ENCODE data around the gene PCDH9. TPM values are rescaled to one million over a fixed set of nuclear protein-coding genes. Genes with fewer than 3 reads are reported as not detected.
A peak's percentile ranks its signal among the peaks of the same experiment; 100 is the strongest.

PCDH9 gene
- total RNA-seq, 1 experiment from 2014 or later, result 5.6 TPM

DNA sequence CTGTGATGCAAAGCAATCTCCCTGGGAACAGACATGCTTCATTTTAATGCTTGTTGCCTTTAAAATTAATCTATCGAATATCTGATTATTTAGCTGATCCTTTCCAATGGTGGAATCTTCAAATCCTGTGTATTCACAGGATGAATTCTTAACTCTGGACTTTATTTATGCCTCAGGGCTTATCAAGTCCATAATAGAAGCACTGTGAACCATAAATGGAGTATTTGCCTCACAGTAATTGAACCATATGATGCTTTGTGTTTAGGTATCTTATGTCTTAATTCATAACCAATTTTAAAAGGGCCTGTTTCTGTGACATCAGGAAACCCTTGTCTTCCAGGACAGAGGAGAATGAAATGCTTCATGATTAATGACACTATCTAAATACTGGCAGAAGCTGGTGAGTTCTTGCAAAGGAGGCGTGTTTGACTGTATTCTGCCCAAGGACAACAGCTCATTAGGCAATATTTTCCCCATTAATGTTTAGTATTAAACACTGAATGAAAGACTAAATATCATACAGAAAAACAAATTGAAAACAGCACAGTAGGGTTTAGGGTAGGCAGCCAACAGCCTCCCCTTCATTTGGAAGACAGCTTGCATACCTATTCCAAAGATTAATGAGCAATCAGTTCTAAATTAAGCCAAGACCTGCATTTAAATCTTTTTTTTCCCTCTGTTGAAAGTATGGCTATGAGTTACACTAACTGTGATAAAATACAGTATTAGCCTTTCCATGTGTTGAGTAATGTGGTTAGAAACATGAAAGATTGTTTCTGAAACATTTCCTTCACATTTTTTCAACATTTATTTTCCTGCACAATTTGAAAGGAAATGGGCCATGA lies 709.4 kb downstream of the PCDH9 start:
- no peak for DNase-seq
- H3K36me3 ChIP-seq, result no peaks in the 10 kb centered on the region
- H3K4me1 ChIP-seq, result no peaks in the 10 kb centered on the region
- H3K4me3 ChIP-seq, result no peak overlapping the region
- H3K27me3 ChIP-seq, result no peaks in the 10 kb centered on the region
- no peak overlapping the region for H3K27ac ChIP-seq
- H3K9me3 ChIP-seq (replicated peaks), result no peaks in the 10 kb centered on the region

- Histone ChIP-seq H3K27ac (no peak overlapping the region), H3K27me3 (no peaks in the 10 kb centered on the region), H3K36me3 (no peaks in the 10 kb centered on the region), H3K4me1 (no peaks in the 10 kb centered on the region), H3K4me3 (no peak overlapping the region), H3K9me3 (replicated peaks) (no peaks in the 10 kb centered on the region)
- no peak for DNase-seq
Observed at GRCh38 chr13:66519259-66519658, 710.9 kb downstream of the PCDH9 start.

DNA sequence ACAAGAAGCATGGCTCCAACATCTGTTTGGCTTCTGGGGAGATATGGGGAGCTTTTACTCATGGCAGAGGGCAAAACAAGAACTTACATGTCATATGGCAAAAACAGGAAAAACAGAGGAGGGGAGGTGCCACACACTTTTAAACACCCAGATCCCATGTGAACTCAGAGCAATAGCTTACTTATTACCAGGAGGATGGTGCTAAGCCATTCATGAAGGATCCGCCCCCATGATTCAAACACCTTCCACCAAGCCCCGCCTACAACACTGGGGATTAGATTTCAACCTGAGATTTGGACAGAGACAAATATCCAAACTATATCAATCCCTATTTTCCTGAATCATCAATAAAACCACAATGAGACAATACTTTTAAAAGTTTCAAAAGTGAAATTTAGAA lies 712.1 kb downstream of the PCDH9 start:
- DNase-seq, result no peak
- Histone ChIP-seq H3K4me3 (no peak overlapping the region), H3K36me3 (no peaks in the 10 kb centered on the region), H3K9me3 (replicated peaks) (no peaks in the 10 kb centered on the region), H3K27me3 (no peaks in the 10 kb centered on the region), H3K4me1 (no peaks in the 10 kb centered on the region; the same call in 1 of the 2 replicates), H3K27ac (no peak overlapping the region)

- H3K36me3 ChIP-seq, result no peaks in the 10 kb centered on the region
- no peaks in the 10 kb centered on the region for H3K9me3 ChIP-seq (replicated peaks)
- H3K4me3 ChIP-seq, result no peak overlapping the region
- H3K27ac ChIP-seq, result no peak overlapping the region
- DNase-seq, result peak in 1 of 2 experiments; percentile 12
- no peaks in the 10 kb centered on the region; the same call in 1 of the 2 replicates for H3K4me1 ChIP-seq
- H3K27me3 ChIP-seq, result no peaks in the 10 kb centered on the region
Observed at GRCh38 chr13:66513728-66514127, 716.4 kb downstream of the PCDH9 start.

DNA sequence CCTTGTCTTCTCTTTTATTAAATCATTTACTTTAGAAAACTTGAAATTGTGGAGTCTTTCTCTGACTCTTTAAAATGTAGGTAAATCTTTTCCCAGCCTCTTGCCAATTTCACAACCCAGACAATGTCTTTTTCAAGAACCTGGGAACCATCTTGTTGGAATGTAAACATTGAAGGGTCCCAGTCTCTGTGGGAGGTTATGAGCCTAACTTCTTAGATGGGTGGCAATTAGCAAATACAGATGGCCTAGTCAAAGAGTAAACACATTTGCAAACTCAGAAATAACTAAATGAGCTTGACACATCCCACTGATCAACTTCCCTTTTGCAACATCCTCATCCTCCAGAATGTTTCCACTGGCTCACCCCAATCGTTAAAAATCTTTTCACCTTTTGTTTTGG lies 721.0 kb downstream of the PCDH9 start:
- Histone ChIP-seq H3K27me3 (no peaks in the 10 kb centered on the region), H3K27ac (no peak overlapping the region), H3K36me3 (no peaks in the 10 kb centered on the region), H3K4me3 (no peak overlapping the region), H3K4me1 (no peaks in the 10 kb centered on the region; the same call in 1 of the 2 replicates), H3K9me3 (replicated peaks) (no peaks in the 10 kb centered on the region)
- DNase-seq, result no peak

DNA sequence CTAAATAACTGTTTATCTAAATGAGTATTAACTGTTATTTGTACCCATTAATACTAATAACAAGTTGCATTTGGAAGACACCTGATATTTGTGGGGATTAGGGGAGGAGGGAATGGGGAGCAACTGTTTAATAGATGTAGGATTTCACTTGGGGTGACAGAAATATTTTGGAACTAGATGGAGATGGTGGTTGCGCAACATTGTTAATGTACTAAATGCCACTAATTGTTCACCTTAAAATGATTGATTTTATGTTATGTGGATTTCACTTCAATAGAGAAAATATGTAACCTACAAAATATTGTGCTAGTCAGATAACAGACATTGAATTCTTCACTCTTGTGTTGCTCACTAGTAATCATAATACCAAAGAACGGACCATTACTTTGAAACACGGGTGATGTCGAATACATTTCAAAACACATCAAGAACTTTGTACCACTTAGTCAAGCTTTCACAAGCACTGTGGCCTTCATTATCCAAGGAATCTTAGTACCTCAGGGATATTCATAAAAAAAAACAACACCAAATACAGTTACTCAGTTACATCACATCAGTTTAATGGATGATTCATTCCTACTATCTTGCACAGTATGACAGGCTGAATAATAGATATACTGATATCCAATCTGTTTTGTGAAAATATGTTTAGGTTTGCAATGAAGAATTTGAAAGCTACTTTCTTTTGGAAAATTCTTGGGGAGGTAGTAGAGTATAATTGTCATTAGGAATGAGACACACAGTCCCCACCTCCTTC lies 721.8 kb downstream of the PCDH9 start:
- H3K4me1 ChIP-seq, result no peaks in the 10 kb centered on the region; the same call in 1 of the 2 replicates
- no peak overlapping the region for H3K27ac ChIP-seq
- H3K4me3 ChIP-seq, result no peak overlapping the region
- DNase-seq, result no peak
- no peaks in the 10 kb centered on the region for H3K9me3 ChIP-seq (replicated peaks)
- H3K36me3 ChIP-seq, result no peaks in the 10 kb centered on the region
- H3K27me3 ChIP-seq, result no peaks in the 10 kb centered on the region

DNA sequence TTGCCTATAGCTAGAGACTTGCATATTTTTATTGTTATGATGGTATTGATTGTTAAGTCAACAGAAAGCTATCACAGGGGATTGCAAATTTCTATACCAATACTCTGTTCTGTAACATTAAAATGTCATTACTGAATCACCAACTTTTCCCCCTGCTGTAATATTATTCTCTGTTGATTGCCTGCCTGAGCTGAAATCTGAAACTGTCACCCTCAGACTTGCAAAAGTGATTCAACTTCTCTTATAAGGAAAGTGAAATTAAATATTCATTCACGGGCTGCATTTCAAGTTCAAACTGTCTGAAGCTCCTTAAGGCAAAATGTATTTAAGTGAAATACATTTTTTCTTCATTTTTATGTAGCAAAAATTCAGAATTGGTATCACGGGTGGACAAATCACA lies 723.2 kb downstream of the PCDH9 start:
- Histone ChIP-seq H3K36me3 (no peaks in the 10 kb centered on the region), H3K4me3 (no peak overlapping the region), H3K27ac (no peak overlapping the region), H3K9me3 (replicated peaks) (no peaks in the 10 kb centered on the region), H3K27me3 (no peaks in the 10 kb centered on the region), H3K4me1 (no peaks in the 10 kb centered on the region)
- DNase-seq, result peak in 1 of 2 experiments; percentile 6

DNA sequence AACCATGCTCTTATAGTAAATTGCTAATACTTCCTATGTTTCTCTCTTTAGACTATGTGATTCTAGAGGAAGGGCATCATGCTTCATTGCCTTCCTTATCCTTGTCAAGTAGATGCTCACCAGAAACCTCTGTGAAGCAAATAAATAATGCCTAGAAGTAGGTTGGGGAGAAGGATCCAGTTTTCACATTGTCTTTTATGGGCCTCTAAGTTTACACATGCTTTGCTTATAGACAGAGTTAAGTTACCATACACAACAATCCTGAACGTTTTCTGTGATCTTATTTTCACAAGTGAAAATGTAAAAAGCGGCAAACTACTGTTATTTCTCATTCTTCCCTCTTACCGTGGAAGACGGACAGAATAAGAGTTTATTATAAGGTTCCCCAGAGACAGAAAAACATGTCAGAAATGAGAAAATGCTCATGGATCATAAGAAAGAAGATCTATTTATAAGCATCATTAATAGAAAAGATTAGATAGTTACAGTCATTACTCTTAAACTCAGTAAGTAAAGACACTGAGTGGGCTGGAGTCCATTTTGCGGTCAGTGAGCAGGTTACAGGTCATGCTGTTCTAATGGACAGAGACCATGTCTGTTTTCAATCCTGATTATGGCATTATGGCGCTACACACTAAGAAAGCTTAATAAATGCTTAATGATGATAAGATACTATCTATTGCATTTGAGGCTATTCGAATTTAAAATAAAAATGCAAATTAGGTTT lies 723.9 kb downstream of the PCDH9 start:
- Histone ChIP-seq H3K9me3 (replicated peaks) (no peaks in the 10 kb centered on the region), H3K36me3 (no peaks in the 10 kb centered on the region), H3K4me1 (no peaks in the 10 kb centered on the region), H3K4me3 (no peak overlapping the region), H3K27ac (no peak overlapping the region), H3K27me3 (no peaks in the 10 kb centered on the region)
- no peak for DNase-seq

- H3K27me3 ChIP-seq, result no peaks in the 10 kb centered on the region
- DNase-seq, result peak in 1 of 2 experiments; percentile 15
- H3K4me1 ChIP-seq, result no peaks in the 10 kb centered on the region
- no peaks in the 10 kb centered on the region for H3K36me3 ChIP-seq
- no peaks in the 10 kb centered on the region for H3K9me3 ChIP-seq (replicated peaks)
- H3K27ac ChIP-seq, result no peak overlapping the region
- H3K4me3 ChIP-seq, result no peak overlapping the region
Observed at GRCh38 chr13:66503890-66504289, 726.2 kb downstream of the PCDH9 start.

DNA sequence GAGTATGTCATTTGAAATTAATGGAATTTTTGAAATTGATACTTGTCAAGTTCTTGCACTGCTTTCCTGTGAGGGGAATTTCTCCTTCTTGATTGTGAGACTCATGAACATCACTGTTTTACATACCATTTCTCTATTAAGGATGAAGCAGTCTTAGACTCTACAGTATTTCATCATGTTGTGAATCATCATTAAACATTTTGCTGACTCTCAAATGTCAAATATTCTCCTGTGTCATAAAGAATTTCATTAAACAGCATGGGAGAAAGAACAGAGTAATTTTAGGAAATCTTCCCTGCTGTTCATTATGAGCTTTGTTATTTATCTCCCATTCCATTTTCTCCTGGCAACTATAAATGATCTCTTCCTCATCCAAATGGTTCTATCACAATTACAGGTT lies 729.0 kb downstream of the PCDH9 start:
- Histone ChIP-seq H3K27ac (no peak overlapping the region), H3K9me3 (replicated peaks) (no peaks in the 10 kb centered on the region), H3K27me3 (no peaks in the 10 kb centered on the region), H3K36me3 (no peaks in the 10 kb centered on the region), H3K4me3 (no peak overlapping the region), H3K4me1 (no peaks in the 10 kb centered on the region)
- DNase-seq, result no peak

GRCh38 chr13:66492479-66492878 lies 737.7 kb downstream of the PCDH9 start:
- Histone ChIP-seq H3K4me3 (no peak overlapping the region), H3K4me1 (no peaks in the 10 kb centered on the region), H3K27me3 (no peaks in the 10 kb centered on the region), H3K27ac (no peak overlapping the region), H3K36me3 (no peaks in the 10 kb centered on the region), H3K9me3 (replicated peaks) (no peaks in the 10 kb centered on the region)
- no peak for DNase-seq

- H3K27me3 ChIP-seq, result no peaks in the 10 kb centered on the region
- no peak overlapping the region for H3K27ac ChIP-seq
- H3K36me3 ChIP-seq, result no peaks in the 10 kb centered on the region
- DNase-seq, result no peak
- H3K4me1 ChIP-seq, result no peaks in the 10 kb centered on the region
- H3K4me3 ChIP-seq, result no peak overlapping the region
- no peaks in the 10 kb centered on the region for H3K9me3 ChIP-seq (replicated peaks)
Observed at GRCh38 chr13:66491251-66491650, 738.9 kb downstream of the PCDH9 start.

DNA sequence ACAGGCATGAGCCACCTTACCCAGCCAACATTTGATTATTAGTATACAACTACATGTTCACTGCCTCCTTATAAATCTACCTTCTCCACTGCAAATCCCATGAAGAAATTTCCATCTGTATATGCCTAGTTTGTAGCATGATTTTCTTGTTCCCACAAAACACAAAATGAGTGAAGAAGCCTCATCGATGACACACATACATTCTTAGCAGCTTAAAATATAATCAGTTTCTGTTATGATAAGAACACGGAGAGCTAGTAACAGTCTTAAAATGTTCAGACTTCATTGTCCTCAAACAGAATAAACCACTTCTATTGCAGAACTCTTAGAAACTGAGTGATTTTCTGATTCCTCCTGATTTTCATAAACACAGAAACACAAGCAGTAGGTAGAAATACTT lies 740.5 kb downstream of the PCDH9 start:
- no peak for DNase-seq
- no peaks in the 10 kb centered on the region for H3K4me1 ChIP-seq
- no peak overlapping the region for H3K4me3 ChIP-seq
- H3K9me3 ChIP-seq (replicated peaks), result no peaks in the 10 kb centered on the region
- H3K27ac ChIP-seq, result no peak overlapping the region
- no peaks in the 10 kb centered on the region for H3K27me3 ChIP-seq
- H3K36me3 ChIP-seq, result no peaks in the 10 kb centered on the region

GRCh38 chr13:66489172-66489571 lies 741.0 kb downstream of the PCDH9 start:
- Histone ChIP-seq H3K36me3 (no peaks in the 10 kb centered on the region), H3K9me3 (replicated peaks) (no peaks in the 10 kb centered on the region), H3K27ac (no peak overlapping the region), H3K4me3 (no peak overlapping the region), H3K27me3 (no peaks in the 10 kb centered on the region), H3K4me1 (no peaks in the 10 kb centered on the region)
- no peak for DNase-seq

DNA sequence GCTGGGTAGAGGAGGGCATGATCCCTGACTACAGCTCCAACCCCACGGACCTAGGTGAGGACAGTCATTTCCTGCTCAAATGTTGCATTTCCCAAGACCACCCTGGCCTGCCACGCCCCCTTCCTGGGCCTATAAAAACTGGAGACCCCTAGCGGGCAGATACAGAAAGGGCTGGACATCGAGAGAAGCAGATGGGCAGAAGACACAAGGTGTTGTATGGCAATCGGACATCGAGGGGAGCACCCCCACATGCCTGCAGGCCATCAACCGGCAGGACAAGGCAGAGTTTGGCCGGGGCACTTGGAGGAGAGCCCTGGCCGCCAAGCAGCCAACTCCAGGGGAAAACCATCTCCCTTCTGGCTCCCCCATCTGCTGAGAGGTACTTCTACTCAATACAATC lies 746.4 kb downstream of the PCDH9 start:
- H3K9me3 ChIP-seq (replicated peaks), result no peaks in the 10 kb centered on the region
- no peaks in the 10 kb centered on the region for H3K36me3 ChIP-seq
- H3K27ac ChIP-seq, result no peak overlapping the region
- no peaks in the 10 kb centered on the region for H3K27me3 ChIP-seq
- H3K4me3 ChIP-seq, result no peak overlapping the region
- DNase-seq, result no peak
- H3K4me1 ChIP-seq, result no peaks in the 10 kb centered on the region

All from SJCRH30 (cell line).